ENCODE measurements around the gene HIVEP3.

- TF ChIP-seq YY1 (IDR thresholded peaks at IDR 0.05; ENCODE audit: insufficient read depth, insufficient read length) (no peak), ZNF274 (IDR thresholded peaks at IDR 0.05; ENCODE audit: low read depth, low read length) (no peak)
These were observed 405.4 kb downstream of the HIVEP3 start for GRCh38 chr1:41513383-41513735.
